GM18499 (cell line): ENCODE data around the gene OSGEP.
A peak's percentile ranks its signal among the peaks of the same experiment; 100 is the strongest.

Source experiments
- ATAC-seq: cut with Tn5 transposase; IDR thresholded peaks from one replicate; pipeline ENCODE4 v1.9.1; 2021; ENCODE audit warnings: moderate number of reproducible peaks; ENCODE audit not compliant: insufficient read depth, unreplicated experiment

The OSGEP gene

DNA sequence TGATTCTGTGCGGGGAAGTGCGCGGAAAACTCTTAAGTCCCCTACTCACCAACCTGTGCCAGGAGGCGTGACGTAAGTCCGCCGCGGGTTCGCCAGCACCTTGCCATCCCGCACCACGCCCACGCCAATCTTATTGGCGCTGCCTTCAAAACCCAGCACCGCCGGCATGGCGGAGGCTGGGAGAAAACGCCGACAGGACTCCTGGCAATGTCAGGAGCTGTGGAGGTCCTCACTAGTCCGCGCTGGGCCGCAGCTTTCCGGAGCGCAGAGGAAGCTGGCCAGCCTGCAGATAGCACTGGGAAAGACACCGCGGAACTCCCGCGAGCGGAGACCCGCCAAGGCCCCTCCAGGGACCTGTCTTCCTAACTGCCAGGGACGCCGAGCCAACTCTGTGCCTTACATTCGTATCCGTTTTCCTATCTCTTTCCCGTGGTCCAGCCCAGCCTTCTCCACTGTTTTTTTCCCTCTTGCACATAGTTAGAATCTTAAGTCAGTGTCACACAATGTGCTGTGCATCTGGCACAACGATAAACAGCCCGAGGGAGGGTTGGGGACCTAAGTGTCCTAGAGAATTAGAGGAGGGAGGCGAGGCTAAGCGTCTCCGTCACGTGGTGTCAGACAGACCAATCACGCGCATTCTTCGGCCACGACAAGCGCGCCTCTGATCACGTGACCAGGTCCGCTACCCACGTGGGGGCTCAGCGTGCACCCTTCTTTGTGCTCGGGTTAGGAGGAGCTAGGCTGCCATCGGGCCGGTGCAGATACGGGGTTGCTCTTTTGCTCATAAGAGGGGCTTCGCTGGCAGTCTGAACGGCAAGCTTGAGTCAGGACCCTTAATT is at the start of gene OSGEP, which contains the start of gene APEX1:
Gene OSGEP (minus strand): TSS at position 297 of the 839 bp plus-strand sequence. CDS start 129 bp downstream, at position 168.
Gene APEX1 (plus strand): TSS at position 711 of the 839 bp plus-strand sequence. CDS start 420 bp downstream, outside the sequence.
- peak; percentile 74 for ATAC-seq

DNA sequence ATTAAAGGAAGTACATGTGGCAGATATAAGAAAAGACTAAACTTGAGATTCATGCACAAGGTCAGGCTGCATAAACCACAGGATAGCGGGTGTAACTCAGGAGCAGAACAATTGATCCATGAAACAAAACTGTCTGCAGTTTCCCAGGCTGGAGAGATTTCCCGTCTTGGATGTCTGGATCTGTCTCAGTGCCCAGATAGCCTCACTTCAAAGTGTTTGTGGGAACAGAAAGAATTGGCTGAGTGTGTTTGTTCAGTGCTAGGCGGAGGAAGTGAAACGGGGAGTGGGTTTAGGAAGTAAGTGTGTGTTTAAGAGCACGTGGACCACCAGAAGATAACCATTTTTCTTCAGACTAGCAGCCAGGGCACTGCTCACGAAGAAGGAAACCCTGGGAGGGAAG is 49.3 kb upstream of the OSGEP start:
- no peak for ATAC-seq

DNA sequence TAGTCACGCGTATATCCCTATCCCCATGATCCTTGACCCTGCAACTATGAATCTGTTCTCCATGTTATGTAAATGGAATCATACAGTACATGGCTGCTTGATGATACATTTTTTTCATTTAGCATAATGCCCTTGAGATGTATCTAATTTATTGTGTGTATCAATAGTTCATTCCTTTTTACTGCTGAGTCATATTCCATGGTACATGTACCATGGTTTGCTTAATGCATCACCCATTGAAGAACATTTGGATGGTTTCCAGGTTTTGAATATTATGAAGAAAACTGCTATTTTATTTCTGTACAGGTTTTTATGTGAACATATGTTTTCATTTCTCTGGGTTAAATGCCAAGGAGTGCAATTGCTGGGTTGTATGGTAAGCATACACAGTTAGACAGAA is 46.7 kb upstream of the OSGEP start:
- ATAC-seq, result no peak

DNA sequence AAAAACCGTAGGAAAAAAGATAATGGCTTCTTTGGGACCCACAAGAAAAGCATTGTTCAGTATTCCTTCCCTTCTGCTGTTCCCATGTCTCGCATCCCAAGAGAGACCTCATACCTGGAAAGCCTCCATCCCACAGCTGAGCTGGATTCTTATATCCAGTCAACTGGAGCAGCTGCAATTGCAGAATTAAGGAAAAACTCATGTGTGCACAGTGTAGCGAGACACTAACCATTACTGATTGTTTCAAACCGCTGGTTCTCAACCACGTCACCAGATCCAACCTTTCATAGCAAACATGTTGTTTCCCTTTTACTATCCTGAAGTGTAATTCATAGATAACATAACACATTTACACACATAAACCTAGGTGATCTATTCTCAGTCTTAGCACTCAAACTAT is 45.3 kb upstream of the OSGEP start:
- ATAC-seq, result no peak

DNA sequence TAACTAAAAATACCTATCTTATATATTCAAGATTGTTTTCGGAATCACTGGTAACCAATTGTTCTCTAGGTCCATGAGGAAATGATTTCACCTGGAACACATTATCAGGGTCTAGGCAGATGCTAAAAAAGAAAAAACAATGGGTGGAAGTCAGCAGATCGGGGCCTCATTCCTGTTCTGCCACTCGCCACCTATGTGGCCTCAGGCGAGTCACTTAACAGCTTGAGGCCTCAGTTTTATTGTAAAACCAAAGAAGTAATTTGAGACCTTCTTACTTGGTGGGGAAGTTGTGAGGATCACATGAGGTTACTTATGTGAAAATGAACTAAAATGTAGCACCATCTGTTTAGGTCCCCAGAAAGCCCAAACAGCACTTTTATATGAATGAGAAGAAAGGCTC is 44.5 kb upstream of the OSGEP start:
- ATAC-seq, result no peak

DNA sequence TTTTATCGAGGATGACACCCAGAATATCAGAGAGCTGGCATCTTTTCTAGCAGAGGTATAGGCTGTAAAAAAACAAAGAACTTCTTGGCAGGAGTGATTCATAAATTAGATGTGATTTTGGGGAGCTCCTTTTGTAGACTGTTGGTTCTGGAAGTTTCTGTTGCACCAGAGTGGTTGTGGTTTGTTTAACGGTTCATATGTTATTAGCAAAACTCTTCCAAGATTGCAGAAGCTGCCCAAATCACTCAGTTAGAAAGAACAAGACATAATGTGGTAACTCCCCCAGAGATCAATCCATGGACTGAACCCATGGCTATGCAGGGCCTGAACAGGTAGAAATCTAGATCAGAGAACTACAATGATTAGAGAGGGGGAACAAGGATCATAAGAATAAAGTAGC is 44.0 kb upstream of the OSGEP start:
- ATAC-seq, result no peak

DNA sequence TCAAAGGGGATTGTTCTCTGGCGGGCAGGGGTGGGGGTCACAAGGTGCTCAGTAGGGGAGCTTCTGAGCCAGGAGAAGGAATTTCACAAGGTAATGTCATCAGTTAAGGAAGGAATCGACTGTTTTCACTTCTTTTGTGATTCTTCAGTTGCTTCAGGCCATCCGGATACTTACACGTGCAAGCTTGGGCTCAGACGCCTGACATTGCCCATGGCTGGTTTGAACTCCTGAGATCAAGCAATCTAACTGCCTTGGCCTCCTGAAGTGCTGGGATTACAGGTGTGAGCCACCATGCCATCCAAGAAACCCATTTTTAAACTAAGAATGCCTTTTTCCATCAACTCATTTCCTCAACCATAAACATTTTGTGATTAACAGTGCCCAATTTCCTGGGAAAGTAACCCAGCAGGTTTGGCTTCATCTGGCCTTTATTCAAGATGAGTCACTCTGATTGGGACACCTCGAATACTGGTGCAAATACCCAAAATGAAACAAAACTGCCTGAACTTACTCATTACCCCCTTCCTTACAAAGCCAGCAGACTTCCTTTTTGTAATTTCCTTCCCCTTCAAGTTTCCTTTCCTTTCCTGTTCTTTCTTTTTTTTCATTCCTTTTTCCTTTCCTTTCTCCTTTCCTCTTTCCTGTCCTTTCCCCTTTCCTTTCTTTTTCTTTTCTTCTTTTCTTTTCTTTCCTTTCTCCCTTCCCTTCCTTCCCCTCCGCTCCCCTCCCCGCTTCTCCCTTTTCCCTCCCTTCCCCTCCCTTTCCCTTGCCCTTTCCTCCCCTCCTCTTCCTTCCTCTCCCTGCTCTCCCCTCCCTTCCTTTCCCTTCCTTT is 40.5 kb upstream of the OSGEP start:
- no peak for ATAC-seq

DNA sequence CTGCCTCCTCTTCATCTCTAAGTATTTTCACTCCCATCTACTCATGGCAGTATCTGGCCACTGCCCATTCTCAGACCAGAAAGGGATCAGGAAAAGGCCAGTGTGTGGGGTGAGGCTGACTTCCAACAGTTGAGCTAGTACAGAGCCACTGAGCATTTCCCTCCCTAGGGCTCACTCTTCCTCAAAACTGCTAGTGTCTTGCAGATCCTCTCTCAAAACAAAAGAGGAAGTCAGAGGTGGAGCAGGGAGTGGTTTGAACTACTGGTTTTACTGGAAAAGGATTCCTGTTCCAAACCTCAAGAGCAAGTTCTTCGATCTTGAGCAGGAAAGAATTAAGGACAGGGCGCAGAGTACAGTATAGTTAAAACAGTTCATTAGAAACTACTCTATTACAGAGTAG is 39.0 kb upstream of the OSGEP start:
- ATAC-seq, result no peak

DNA sequence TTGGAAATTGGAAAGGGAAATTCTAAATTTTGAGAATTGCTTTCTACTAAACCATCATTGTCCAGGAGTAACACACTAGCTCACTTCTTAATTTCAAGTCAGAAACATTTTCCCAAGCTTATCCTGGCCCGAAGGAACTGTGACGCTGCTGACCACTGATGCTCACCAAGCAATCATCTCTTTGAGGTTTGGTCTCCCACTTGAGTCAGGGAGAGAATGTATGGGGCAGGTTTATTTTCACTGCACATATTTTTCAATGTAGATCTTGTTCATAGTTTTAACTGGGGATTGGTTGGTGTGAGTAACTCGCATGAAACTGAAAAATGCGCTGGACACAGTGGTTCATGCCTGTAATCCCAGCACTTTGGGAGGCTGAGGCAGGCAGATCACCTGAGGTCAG is 37.9 kb upstream of the OSGEP start:
- no peak for ATAC-seq

DNA sequence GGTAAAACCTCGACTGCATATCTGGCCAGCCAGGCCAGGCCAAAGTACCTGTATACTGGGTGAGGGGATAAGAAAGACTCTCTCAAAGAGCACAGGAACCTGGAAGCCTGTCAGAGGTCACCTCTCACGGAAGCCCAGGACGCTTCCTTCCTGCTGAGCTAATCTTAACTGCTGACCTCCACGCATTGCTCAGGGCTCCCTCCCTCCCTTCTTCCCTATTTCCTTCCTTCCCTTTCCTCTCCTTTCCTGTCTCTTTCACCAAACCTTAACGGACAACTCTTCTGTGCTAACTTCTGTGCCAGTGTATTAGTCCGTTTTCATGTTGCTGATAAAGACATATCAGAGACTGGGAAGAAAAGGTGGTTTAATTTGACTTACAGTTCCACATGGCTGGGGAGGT is 36.0 kb upstream of the OSGEP start:
- no peak for ATAC-seq

DNA sequence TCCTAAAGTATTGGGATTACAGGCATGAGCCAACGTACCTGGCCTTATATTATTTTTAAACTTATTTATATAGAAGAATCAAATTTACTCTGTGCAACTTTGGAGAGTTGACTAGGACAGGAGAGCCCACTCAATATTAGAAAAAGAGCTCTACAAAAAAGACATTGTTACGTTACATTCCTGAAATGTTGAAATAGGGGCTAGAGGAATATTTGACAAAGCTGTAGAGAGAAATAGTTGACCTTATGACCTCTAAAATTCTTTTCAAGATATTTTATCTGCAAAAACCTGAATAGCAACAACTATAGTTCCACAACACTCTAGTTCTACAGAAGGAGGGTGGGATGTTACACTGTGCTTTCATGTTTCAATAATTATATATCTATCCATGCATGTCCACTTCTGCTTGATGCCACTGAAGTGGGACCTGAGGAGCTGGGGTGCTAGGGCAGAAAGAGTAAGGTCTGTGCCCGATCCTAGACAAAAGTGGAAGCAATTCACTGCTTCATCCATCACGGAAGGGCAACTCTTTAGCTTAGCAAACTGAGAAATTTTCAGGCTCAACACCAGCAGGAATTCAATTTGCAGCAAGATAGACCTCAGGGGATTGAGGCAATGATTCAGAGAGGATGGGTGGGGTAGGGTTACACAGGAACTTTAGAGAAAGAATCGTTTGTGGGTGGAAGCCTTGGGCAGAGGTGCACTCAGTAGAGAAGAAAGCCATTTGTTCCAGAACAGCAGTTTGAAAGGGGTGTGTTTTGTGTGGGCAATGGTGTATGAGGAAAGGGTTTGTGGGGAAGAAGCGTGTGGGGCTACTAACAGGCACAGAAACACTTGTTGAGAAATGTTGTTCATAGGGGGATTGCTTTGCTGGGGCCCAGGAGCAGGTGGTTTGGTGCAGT is 34.7 kb upstream of the OSGEP start:
- no peak for ATAC-seq

DNA sequence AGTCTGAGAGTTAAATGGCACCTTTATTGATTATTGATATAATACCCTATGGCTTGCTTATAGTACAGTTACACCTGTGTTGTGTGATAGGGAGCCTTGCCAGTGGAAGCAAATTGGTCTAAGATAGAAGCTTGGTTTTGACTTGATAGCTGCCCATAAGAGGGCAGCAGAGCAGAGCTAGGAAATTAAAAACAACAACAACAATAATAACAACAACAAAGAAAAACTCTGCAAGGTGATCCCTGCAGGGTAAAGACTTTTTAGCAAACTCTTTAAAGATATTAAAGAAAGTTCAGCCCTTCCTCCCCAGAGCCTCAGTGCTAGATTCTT is 32.7 kb upstream of the OSGEP start:
- ATAC-seq, result no peak

DNA sequence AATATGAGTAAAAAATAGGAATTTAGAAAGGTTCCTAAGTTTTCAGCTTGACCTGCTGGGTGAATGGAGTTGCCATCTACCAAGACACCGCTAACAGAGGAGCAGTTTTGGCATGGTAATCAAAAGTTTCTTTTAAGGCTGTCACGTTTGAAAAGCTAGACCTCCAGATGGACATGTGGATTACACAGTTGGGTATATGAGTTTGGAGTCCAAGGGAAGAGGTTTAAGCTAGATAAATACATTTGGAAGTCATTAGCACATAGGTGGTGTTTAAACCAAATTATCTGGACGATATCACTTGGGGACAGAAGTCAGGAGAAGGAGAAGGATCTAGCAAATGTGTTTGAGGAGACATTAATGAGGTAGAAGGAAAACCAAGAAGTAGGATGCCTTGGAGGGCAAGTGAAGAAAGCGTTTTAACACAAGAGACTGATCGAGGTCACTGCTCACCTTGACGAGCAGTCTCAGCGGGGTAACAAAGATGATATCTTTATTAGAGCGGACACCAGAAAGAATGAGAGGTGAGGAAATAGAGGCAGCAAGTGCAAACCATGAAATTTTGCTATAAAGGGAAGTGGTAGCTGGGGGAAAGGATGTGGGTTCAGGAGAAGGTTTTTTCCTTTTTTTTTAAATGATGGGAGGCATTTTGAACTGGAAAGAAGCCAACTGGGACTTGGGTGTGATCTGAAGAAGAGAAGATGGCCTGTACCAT is 32.2 kb upstream of the OSGEP start:
- ATAC-seq, result no peak

DNA sequence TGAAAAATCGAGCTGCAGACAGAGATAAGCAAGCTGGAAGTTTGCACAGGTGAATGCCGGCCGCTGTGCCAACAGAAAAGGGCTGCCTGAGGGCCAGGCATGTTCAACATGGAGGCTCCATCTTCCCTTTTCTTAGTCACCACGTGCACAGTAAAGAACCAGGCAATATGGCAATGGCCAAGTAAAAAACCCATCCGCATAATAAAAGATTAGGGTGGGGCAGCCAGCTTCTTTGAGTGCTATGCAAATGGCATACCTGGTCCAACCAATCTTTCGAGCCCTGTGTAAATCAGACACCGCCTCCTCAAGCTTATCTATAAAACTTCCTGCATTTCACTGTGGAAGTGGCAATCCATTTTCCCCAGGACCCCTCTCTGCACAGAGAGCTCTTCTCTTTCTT is 31.3 kb upstream of the OSGEP start:
- ATAC-seq, result no peak

DNA sequence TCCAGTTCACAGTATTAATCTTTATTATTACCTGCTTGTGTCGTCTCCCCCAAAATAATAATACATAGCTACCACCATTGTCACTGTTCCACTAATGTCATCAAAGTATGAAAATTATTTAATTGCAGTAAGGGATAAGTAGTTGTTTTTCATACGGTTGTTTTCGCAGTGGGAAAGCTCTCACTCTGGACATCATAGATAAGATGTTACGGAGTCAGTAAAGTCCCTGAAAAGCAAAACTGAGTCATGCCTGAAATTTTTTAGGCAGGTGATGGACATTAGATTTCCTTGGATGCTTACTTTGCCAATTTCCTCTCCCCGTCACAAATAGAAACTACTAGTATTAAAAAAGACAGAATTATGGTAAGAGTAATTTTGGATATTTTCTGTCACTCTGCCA is 27.8 kb upstream of the OSGEP start:
- no peak for ATAC-seq

DNA sequence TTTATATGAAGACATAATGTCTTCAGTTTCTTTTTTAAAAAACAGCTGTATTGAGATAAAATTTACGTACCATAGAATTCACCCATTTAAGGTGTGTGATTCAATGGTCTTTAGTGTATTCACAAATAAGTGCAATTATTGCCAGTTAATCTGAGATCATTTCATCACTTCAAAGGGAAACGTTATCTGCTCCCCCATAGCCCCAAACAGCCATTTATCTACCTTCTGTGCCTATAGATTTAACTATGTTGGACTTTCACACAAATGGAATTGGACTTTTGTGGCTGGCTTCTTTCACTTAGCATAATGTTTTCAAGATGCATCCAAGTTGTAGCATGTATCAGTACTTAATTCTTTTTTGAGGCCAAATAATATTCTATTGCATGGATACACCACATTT is 24.3 kb upstream of the OSGEP start:
- no peak for ATAC-seq

DNA sequence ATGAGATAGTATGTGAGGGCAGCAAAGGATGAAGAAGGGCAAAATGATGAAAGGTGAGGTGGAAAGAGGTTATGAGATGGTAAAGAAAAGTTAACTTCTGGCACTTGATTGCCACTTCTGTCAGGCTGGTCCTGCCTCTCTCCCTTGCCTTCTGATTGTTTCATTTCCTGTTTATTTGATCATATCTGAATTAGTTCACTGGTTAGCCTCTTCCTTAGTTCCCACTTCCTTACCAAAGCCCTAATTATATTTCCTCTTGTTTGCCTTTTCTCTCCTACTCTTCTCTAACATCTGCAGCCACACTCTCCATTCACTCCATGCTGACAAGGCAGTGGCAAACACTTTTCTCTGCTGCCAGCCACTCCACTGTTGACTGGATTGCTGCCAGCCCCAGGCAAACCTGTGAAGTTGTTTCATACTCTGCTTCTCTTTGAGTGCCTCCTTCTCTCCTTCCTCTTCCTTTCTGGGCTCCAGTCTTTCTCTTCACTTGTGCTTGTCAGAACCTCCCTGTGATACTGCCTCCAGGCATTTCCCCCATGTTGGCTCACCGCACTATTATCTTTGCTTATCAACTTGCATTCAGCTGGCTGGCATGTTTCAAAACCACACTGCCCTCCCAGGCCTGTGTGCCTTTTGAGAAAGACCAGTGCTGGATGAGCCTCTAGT is 22.7 kb upstream of the OSGEP start:
- no peak for ATAC-seq

DNA sequence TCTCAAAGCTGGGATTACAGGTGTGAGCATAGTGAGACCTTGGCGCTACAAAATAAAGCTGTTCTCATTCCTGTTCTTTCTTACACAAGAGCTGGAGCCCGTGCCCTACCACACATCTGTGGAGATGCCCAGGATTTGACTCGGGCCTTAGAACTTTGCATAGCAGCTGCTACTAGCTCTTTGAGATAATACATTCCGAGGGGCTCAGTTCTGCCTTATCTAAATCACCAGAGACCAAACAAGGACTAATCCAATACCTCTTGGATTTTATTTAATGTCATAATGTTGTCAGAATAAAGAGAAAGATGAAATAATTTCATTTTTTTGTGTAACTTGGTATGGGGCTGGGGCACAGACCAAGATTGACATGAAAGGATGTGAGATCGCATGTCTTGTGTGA is 22.2 kb upstream of the OSGEP start:
- no peak for ATAC-seq

DNA sequence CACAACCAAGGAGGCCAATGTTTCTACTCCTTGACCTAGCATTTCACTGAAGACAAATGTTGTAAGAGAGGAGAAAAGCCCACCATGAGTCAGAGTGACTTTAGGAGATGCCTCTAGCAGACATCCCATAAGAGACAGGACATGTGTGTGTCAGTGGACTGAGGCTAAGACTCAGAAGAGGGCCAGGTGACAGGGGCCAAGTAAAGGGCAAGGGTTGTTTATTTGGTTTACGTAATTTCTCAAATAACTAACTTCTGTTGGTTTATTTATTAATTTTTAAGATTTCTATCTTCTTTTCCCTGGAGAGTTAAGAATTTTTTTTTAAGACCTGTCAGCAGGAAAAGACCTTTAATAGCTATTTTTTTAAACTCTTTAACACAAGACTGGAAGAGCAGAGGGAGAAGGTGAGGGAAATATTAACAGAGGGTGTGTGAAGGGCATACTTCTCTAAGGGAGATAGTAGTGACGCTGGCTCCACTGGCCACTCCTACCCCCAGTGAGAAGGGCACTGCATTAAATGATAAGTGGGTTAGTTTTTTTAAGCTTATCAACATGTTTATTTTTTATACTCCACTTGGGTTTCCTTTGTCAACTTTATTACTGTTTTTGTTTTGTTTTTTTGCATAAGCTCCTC is 18.0 kb upstream of the OSGEP start:
- no peak for ATAC-seq
